Colon (tissue), 2 donors: ENCODE measurements around the gene TMEM59.
A peak's percentile ranks its signal among the peaks of the same experiment; 100 is the strongest.
"Not testable (repeated sequence)": the region's sequence is repeated elsewhere in the genome, so short reads cannot be mapped to it uniquely, and the experiment has no call there.

Source experiments
- FAIRE-seq: peaks from 2 replicates; lab custom pipeline; 2012; peaks lifted over from hg19 to GRCh38; lab: Jason Lieb, UNC
- donor health status: control.
- donor health status: control.

TMEM59 gene

DNA sequence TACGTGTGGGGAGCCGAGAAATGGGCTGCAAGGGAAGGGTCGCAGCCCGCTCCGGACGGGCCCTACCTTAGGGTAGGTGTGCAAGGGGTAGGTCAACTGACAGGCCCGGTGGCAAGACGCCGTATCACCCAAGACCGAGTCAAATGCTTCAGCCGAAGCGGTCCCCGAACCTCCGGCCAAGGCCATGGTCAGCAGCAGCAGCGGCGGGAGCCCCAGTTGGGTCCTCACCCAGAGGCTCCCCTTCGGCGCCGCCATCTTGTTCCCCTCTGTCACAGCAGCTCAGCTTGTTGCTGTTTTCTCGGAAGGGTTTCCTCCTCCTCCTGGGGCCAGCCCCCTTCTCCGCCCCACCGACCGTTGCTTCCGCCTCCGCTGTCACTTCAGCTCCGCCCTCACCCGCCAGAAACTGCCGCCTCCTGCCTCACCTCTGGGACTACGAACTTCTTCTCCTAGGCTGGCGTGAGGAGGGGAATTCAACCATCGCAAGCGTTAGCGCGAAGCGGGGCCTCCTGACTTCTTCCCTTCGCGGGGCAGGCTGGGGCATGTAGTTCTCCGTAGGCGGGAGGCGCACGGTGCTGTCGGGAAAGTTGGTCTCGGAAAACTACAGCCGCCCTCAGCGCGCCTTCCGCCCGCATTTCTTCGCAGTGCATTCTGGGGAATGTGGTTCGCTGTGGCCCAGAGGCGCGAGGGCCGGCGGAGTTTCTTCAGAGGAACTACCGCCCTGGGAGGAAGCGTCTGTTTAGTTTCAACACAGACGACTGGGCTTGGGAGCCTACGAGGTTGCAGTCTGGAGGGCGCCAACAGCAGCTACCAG lies at the start of gene TMEM59, which contains the start of gene TCEANC2:
TSS of gene TMEM59 (minus strand) at position 271 of the 811 bp plus-strand sequence. CDS start at position 255, 16 bp downstream.
TSS of gene TCEANC2 (plus strand) at position 675 of the 811 bp plus-strand sequence. CDS start 815 bp downstream, outside the sequence.
- FAIRE-seq, result peak; percentile 86

- no peak for FAIRE-seq
Observed at GRCh38 chr1:54100500-54100899, 47.5 kb upstream of the TMEM59 start.

DNA sequence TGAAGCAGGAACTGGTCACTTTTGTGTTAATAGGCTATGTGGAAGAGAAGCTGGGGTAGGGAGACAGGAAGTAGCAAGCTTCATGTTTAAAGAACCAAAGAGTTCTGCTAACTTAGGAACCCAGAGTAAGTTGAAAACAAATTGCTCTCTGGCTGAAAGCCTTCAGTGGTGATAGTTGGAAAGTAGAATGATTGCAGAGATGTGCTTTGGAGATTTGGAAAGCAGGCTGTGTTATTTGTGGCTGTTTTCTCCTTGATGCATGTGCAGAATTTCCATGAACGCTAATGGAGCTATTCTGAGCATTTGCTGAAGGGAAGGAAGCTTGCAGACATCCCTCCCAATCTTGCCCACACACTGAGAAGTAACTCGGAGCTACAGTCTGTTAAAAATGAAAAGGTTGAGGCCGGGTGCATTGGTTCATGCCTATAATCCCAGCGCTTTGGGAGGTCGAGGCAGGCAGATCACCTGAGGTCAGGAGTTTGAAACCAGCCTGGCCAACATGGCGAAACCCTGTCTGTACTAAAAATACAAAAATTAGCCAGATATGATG lies 46.1 kb upstream of the TMEM59 start:
- no peak for FAIRE-seq

- FAIRE-seq, result no peak
Observed at GRCh38 chr1:54096877-54097240, 43.9 kb upstream of the TMEM59 start.

DNA sequence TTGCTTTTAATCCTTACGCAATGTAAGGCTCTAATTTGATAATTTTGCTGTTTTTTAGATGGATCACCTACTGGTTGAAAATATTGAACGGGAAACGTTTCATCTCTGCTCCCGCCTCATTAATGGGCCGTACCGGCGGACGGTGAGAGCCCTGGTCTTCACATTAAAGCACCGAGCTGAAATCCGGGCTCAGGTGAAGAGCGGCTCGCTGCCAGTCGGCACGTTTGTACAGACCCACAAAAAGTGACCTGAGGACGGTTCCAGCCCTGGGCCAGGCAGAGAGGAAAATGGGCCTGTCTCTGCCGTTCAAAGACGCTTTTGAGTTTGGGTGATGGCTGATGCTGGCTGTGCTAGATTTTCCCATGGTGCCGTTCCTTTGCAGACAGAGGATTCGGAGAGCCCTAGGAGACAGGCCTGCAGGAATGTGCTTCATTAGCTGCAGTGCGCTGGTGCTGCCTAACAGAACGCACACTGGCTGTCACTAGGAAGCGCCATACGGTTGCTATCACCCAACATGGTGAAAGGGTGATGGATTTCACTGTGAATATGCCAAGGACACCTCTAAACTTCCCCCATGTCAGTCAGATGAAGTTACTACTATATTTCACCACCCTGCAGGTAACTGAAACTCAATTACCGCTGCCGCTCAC lies 43.3 kb upstream of the TMEM59 start:
- no peak for FAIRE-seq

GRCh38 chr1:54095546-54096226 lies 42.7 kb upstream of the TMEM59 start:
- FAIRE-seq, result no peak

DNA sequence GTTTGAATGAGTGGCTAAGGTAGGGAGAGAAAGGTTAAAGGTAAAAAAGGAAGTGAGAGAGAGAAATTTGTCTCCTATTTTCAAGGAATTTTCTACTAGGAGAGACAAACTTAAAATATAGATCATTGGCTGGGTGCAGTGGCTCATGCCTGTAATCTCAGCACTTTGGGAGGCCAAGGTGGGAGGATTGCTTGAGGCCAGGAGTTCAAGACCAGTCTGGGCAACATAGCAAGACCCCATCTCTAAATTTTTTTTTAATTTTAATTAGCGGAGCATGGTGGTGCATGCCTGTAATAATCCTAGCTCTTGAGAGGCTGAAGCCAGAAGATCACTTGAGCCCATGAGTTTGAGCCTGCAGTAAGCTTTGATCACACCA lies 41.7 kb upstream of the TMEM59 start:
- not testable (repeated sequence) for FAIRE-seq

DNA sequence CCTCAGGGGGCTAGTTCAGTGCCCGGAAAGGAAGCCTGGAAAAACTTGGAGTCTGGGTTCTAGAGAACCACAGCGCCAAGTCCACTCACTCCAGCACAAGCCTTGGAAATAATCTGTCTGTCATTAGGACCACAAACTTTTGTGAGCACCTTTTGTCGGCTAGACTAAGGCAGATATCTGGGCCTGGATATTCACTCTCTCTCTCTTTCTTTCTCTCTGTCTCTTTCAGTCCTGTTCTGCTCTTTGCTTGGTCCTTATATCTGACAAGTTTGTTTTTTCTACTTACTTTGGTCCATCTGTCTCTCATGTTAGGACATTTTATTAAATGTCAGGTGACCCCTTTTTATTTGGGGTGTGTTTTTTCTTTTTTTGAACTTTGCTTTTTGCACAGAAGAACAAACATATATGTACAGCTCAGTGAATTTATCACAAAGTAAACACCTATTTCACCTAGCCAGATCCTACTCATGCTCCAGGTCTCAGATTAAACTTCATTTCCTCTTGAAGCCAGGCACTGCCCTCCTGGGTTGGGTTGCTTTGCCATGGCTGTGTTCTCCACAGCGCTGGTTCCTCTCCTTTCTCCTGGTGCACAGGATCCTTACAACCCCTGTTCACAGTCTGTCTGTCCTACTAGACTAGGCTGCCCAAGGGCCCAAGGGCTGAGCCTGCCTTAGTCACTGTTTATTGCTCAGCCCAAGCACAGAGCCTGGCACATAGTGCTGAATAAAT lies 41.2 kb upstream of the TMEM59 start:
- FAIRE-seq, result no peak

GRCh38 chr1:54091666-54092065 lies 38.7 kb upstream of the TMEM59 start:
- FAIRE-seq, result no peak

GRCh38 chr1:54088385-54088784 lies 35.4 kb upstream of the TMEM59 start:
- FAIRE-seq, result no peak

- no peak for FAIRE-seq
Observed at GRCh38 chr1:54086754-54087153, 33.8 kb upstream of the TMEM59 start.

- FAIRE-seq, result no peak
Observed at GRCh38 chr1:54084794-54085193, 31.8 kb upstream of the TMEM59 start.

DNA sequence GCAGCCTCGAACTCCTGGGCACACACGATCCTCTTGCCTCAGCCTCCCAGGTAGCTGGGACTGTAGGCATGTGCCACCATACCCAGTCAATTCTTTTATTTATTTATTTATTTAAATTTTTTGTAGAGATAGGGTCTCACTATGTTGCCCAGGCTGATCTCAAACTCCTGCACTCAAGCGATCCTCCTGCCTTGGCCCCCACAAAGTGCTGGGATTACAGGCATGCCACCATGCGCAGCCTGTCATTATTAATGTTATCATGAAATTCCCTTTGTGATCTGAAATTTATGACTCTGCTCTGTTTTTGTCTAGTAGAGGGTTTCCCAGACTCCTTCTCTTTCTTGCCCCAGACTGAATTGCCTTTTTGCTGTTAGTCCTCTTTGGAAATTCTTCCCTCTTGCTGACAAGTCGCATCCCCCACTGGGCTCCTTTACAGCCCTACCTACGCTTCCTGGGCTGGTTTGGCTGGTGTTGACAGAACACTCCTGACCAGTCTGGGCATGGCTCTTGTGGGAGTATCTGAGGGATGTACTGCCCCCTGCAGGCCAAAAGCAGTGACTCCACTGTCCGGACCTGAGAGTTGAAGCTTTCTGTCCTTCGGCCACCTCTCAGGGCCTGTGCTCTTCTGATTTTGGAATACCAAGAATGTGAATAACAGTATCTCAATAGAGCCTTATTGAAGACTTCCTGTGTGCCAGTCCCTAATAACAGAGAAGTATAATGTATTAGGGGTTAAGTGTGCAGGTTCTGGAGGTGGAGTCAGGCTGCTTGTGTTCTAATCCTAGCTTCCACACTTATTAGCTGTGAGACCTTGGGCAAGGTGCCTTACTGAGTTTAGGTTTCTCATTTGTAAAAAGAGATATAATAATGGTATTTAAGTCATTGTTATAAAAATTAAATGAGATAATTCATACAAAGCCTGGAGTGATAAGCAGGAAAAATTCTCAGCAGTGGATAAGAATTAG lies 28.6 kb upstream of the TMEM59 start:
- FAIRE-seq, result no peak

DNA sequence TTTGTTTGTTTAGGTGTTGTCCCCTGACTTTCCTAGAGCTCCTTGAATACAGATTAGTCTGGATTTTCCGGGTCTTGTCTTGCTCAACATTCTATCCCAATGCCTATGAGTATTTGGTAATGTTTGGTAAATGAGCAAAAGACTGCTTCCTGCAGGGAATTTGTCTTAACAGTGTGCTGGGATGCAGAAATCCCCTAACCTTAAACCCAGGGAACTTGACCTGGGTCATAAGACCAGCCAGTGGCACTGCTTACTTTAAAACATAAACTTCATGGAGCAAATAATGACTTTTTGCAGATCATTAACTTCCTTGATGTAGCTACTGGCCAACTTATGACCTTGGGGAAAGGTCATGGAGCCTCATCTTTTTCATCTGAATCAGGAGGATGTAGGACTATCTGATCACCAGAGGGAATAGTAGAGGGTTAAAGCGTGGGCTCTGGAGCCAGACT lies 27.6 kb upstream of the TMEM59 start:
- FAIRE-seq, result no peak

DNA sequence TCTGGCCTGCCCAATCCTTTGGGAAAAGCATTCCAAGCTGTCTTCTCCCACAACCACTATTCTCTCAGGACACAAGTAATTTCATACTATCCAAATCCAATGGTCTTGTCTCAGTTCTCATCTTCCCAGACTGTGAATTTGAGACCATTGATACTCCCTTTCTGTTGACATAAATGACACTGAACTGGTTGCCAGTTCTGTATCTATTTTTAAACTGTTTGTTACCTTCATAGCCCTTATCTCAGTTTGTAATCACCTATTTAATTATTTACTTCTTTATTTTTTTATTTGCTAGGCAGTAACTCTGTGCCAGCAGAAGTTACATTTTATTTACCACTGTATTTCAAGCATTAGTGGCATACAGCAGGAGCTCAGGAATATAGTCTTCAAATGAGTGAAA lies 24.4 kb upstream of the TMEM59 start:
- no peak for FAIRE-seq

GRCh38 chr1:54070171-54070837 lies 17.3 kb upstream of the TMEM59 start:
- FAIRE-seq, result peak; percentile 82

DNA sequence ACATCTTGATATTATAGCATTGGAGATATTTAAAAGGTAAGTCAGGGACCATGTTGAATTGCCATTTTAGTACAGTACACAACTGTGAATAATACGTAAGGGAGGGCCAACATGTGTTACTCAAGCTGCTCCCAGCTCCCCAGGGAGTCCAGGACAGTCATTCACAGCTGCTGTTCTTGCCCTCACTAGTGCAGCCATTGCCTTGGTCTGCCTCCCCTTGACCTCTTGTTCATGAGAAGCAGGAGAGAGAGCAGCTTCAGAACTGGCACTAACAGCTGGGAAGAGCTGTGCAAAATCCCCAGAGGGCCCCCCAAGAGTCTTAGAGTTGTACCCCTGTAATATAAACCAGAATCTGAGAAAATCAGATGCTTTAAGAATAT lies 16.8 kb upstream of the TMEM59 start:
- no peak for FAIRE-seq

DNA sequence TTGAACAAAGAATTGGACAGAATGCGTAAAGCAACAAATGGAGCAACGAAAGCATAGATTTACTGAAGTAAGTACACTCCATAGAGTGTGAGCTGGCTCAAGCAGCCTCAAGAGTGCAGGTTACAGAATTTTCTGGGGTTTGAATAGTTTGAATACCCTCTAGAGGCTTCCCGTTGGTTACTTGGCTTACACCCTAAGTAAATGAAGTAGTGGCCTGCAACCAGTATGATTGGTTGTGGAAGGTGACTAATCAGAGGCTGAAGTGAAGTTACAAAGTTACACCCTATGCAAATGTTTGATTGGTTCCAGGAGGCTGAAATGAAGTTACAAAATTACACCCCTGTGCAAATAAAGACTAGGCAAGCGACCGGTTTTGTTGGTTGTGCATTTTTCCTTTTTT lies 11.3 kb upstream of the TMEM59 start:
- FAIRE-seq, result no peak

DNA sequence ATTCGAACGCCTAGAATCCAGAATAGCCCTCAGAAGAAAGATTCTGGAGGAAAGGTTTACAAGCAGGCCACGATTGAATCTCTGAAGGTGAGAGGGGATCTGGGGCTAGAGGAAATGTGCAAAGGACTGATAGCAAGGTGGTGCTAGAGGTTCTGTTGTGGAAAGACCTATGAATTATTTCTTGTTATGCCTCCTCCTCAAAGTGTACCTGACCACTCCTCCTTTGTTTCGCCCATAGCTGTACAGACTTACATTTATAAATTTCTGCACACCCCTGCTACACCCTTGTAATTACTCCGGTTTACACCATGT lies 1.4 kb upstream of the TMEM59 start:
- no peak for FAIRE-seq

DNA sequence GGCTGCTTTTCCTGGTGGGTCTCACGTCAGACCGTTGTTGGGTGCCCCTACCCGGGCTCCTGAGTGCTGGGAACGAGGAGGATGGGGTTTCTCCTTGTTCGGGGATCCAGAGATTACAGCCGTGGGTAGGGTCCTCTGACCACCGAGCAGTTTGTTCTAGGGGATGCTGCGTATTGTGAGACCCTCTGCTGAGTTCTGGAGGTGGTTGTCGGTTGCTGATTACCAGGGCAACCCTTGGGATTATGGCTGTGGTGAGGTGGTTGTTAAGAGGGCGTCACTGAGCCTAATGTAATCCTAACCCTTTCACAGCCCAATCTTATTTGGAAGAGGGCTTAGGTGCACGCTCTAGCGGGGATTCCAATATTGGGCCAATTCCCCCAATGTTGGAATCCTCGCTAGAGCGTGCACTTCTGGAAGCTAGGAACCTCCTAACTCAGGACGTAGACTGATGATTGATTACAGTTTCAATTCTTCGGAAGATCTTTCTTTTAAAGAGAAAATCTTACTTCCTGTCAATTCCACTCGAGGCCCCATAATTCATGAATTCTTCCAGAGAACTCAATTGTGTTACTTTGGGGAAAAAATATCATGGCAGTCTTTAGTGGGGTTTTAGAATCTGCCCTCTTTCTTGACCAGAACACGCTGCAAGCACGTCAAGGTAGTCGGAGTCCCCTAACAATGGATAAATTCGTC lies 887 bp upstream of the TMEM59 start:
- no peak for FAIRE-seq
